HG03469 (cell line): ENCODE results near the gene SH3D19.
"Not testable (repeated sequence)": the region's sequence is repeated elsewhere in the genome, so short reads cannot be mapped to it uniquely, and the experiment has no call there.

Experiments used
- ATAC-seq: cut with Tn5 transposase; IDR thresholded peaks from one replicate; pipeline ENCODE4 v1.9.1; 2021; ENCODE audit warnings: mild to moderate bottlenecking, moderate library complexity, moderate number of reproducible peaks; ENCODE audit not compliant: unreplicated experiment

Gene SH3D19

DNA sequence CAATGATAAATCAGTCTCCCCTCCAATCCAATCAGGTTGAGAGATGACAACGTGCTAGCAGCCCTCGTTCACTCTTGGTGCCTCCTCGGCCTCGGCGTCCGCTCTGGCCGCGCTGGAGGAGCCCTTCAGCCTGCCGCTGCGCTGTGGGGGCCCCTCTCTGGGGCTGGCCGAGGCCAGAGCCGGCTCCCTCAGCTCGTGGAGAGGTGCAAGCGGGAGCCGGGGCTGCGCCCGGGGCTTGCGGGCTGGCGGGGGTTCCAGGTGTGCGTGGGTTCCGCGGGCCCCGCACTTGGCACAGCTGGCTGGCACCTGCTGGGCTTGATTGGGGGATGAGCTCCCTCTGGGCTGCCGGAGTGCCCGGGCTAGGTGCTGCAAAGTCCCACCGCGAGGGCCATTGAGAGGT is 89.4 kb downstream of the SH3D19 start:
- ATAC-seq, result no peak

DNA sequence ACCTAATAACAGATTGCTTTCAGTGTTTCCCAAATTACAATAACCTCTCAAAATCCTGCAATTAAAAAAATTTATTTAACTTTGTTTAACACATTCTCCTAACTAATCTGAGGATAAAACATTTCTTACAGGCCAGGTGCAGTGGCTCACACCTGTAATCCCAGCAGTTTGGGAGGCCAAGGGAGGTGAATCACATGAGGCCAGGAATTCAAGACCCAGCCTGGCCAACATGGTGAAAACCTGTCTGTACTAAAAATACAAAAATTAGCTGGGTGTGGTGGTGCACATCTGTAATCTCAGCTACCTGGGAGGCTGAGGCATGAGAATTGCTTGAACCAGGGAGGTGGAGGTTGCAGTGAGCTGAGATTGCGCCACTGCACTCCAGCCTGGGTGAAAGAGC is 90.0 kb downstream of the SH3D19 start:
- ATAC-seq, result not testable (repeated sequence)

DNA sequence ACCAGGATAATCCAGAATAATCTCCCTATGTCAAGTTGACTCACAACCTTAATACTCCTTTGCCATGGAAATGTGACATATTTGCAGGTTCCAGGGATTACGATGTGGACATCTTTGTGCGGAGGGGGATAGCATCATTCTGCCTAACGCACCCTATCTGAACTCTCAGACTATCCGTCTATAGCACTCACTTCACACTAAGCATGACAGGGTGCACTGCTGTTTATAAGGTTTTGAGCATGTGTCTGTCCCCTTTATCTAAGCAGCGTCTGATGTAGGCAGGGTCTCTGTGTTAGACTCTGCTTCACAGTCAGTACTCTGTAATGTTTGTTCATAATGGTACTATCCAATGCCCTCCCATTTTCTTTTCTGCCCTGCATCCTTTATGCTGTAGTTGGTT is 91.8 kb downstream of the SH3D19 start:
- ATAC-seq, result no peak

DNA sequence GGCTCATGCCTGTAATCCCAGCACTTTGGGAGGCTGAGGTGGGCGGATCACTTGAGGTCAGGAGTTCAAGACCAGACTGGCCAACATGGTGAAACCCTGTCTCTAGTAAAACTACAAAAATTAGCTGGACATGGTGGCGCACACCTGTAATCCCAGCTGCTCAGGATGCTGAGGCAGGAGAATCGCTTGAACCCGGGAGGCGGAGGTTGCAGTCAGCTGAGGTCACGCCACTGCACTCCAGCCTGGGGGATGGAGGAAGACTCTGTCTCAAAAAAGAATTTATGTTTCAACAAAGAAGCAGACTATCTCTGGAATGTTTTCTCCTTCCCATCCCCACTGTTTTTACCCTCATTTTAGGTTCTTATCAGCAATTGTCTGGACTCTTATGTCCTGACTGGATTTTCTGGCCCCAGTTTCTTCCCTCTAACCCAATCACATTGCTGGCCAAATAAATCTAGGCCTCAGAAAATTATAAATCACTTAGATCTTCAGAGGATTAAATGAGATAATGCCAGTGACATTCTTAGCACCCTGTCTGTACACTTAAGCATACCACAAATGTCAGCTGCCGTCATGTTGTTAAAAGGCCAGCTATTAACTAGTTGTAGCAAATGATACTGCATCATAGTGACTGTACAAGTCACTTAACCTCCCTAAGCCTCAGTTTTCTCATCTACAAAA is 93.3 kb downstream of the SH3D19 start:
- no peak for ATAC-seq

DNA sequence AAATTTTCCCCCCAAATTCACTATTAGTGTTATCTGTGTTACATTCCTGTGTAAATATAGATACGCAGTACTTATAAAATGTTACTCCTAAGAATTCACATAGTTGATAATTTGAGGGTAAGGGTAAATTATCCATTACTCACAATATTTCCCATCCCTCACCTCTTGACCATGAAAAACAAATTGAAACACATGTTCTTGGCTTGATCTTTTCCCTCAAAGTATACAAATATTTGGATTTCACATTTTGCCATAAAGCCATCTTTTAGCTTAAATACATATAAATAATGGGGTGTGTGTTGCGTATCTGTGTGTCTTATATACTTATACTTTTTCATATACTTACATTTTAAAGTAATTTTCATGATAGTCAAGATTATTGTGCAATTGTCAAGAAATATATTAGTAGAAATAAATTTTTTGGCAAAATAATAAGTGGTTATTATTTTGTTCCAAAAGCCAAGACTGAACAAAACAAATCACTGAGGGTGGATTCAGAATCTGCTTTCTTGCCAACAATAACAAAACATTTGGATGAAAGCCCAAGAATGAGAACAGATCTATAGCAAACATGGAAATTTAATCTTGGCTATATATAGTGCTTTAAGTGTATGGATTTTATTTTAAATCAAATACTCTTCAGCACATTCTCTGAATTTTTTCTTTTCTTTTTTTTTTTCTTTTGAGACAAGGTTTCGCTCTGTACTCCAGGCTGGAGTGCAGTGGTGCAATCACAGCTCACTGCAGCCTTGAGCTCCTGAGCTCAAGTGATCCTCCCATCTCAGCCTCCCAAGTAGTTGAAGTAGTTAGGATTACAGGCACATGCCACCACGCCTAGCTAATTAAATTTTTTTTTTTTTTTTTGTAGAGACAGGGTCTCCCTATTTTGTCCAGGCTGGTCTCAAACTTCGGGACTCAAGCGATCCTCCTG is 97.0 kb downstream of the SH3D19 start:
- ATAC-seq, result no peak

DNA sequence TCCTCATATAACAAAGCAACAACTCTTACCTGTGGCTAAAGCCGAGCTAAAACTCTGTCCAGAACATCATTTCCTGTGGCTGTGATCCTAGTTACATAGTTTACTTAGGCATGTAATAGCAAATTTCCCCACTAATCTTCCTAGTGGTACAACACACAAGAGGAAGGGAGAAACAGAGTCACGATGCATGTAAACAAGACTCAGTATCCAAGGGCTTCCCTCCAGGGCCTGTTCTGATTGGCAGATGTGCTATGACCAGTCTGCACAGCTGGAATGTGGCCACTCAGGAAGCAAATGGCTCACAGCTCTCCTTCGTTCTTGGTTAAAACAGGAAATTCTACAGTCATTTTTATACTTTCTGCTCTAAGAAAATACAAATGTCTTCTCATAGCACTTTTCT is 97.7 kb downstream of the SH3D19 start:
- ATAC-seq, result no peak

DNA sequence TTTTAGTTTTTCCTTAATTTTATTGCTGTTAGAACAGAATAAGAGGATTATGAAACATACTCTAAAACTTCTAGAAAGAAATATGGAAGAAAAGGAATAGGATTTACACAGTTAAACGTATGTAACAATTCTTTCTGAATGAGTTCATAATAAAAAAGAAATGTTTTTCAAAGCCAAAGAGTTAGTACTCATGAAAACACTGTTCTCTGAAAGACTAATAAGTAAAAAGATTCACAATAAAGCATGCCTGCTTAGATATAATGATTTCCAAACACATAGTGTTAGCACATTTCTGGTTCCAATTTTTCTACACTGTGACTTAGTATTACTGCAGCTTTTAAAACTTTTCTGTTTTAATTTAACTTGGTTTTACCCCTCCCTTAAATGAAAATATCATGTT is 98.2 kb downstream of the SH3D19 start:
- no peak for ATAC-seq

DNA sequence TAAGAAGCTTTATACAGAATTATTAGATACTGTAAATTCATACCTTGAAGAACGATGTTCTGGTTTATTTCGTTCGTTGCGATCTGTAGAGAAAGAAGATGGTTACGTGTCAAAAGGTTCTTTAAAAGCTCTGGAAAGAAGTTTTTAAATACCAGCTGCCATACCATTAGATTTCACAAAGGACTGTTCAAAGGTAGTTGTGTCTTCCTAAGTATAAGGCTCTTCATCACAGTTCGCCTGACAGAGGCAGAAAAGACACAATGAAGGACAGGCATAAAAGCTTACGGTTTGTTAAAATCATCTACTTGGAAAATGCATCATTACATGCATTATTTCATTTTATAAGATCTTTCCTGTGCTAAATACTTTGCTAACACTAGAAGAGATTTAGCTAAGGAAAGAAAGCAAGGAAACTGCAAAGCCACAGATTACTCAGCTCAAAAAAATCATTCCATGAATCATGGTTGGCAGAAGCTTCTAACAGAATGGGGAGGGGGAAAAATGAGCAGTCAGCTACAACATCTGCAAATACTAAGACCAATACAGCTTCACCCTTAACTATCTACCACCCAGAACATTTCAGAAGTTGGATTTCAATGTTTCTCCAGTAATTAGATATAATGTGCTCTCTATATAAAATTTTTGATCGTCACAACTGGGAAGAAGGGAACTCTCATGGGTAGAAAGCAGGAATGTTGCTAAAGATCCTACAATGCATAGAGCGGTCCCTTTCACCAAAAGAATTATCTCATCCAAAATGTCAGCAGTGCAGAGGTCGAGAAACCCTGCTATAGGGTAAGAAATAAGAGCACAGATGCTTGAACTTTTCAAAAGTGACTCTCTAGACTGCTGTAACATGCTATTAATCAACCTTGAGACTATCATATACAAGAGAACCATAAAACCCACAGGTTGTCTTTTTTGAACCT is 99.1 kb downstream of the SH3D19 start:
- no peak for ATAC-seq

DNA sequence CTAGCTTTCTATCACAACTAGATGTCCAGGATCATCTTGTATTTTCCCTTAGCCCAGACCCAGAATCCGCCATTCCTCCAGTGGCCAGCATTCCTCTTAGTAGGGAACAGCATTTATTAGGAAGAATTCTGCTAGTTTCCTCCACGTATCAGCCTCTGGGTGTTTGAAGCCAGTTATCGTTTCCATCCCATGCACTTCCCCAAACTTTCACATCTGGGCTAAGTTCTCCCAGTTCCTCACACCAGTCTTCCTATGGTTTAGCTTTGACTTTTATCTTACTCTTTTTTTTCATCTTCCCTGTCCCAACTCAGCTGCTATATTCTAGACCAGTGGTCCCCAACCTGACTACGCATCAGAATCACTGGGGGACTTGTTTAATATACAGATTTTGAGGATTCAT is 101.9 kb downstream of the SH3D19 start:
- no peak for ATAC-seq

DNA sequence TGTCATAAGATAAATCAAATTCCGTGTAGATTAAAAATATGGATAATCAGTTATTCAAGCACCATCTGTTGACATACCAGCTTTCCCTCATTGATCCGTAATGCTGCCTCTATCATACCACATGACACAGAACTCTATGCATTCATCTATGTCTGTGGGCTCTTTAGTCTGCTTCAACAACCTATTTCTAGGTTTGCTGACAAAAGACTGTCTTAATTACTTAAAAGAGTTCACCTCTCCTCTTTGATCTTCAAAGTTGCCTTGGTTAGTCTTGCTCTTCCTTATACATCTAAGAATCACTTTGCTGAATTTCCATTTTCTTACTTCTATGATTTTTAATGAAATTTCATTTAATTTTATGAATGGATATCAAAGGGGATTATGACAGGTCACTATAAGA is 105.5 kb downstream of the SH3D19 start:
- no peak for ATAC-seq

DNA sequence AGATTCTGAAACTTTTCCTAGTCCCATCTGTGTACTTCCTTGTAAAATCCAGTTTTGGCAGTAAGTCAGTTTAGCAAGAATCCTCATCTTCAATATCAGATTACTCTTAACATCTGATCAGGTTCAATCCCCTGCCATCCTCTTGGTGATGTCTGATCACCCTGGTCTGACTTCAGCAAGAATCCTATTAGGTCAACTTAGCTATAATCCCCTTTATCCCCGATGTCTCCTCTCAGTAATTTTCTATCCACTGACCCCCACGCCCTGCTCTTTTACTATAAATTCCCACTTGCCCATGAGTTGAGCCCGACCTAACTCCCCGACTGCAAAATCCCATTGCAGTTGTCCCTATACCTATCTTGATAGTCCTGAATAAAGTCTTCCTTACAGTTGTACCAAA is 106.3 kb downstream of the SH3D19 start:
- no peak for ATAC-seq

DNA sequence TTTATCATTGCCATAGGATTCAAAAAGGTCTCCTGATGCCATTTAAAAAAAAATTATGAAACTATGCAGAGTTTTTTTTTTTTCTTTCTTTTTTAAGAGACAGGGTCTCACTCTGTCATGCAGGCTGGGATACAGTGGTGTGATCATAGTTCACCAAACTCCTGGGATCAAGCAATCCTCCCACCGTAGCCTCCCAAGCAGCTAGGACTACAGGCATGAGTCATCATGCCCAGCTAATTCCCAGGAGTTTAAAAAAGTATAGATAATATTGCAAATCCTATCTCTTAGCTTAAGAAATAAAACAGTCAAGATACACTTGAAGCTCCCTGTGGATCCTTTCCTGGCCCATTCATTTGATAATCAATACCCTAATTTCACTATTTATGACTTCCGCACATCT is 107.1 kb downstream of the SH3D19 start:
- ATAC-seq, result no peak

DNA sequence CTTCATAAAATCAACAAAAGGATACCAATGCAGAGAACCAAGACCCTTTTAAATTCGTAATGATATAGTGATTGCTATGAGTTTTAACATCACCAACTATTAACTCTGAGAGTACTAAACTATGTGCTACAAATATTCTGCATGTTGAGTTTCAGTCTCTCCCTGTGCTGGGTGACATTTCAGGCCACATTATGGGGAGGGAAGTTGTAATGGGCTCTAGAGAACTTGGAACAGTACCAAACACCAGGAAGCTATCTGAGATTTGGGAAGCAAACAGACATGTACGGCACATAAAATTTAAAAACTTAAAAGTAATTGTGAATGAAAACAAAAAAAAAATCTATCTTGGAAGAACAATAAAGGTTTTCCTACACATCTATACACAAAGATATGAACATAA is 108.1 kb downstream of the SH3D19 start:
- no peak for ATAC-seq

DNA sequence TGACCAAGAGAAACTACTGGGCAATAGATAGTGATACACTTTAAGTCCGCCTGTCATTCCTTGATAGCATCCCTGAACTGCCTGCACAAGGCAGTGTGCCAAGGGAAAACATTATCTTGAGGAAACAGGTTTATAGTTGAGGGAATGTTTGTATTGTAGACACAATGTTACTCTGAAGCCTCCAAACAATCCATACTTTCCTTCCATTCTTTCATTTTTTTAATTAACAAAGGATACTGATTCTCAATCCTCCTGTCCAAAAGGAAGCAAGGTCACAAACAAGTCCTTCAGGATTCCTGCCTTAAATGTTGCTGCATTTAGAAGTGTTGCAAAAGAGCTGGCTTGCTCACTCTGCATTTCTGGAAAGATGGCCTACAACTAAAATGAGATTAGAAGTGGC is 110.1 kb downstream of the SH3D19 start:
- no peak for ATAC-seq

DNA sequence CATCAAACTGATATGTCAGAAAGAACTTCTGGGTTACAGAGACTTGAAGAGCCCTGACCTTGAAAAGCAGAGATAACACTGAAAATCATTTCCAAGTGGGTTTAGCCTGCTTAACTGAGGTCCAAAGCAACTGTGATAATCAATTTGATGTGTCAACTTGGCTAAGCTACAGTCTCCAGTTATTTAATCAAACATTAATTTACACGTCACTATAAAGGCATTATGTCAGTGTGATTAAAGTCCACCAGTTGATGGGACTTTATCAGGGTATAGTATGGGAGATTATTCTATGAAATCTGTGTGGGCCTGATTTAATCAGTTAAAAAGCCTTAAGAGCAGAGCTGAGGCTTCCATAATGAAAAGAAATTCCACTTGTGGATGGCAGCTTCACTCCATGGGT is 117.5 kb downstream of the SH3D19 start:
- no peak for ATAC-seq

DNA sequence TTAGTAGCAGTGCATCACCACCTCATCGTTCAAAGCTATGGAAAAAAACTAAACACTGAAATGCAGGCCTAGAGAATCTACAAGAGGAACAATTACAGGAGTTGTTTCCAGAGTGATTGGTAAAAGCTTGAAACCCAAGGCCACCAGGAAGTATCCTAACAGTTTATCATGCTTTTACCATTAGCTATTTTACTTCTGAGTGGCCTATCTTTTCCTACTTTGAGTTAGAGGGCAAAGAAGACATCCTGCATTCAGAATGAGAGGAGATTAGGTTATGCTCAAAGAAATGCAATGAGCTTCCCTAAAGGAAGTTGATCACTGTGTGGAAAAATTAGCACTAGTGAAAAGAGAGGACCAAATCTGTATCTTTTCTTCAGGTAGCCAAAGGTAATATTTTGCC is 118.2 kb downstream of the SH3D19 start:
- no peak for ATAC-seq

DNA sequence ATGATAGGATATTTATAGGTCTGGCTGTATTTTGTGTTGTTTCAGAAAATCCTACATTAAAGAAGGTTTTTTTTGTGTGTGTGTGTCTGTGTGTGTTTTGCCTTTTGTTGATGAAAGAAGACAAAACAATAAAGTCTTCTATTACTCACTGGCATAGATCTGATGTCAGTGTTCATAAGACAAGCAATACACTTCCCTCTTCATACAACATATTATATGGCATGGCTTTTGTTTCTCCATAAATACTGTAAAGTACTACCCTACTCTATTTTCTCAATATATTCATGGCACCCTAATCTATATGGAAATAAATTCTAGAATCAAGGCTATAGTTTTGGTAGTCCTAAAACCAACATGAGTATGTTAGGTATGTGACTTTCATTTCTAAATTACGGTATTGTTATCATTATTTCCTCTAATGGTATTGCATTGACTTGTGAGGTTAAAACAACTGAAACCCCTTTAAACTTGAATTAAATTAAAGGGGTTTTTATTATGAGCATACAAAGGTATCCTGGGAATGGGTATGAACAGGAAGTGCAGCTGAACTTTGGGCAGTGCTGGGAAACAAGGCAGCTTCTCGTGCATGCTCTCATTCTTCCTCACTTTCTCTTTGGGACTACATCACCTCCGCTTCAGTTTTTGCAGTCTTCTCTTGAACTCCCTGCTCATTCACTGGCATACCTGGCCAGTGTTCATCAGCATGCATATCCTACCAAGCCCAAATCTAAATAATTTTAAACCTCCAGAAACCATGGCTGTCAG is 119.0 kb downstream of the SH3D19 start:
- no peak for ATAC-seq

DNA sequence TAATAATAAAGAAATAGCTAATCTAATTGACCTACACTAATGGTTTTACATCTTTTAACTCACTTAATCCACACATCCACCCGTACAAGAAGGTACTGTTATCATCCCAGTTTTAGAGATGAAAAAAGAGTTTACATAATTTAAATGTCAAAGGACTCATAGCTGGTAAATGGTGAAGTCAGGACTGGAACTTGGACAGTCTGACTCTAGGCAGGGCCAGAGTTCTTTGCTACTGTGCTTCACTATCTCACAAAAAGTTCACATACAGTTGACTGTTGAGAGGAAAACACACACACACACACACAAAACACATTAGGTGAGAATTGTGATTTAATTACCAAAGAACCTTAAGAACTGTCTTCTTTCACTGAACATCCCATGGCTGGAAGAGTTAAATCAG is 119.7 kb downstream of the SH3D19 start:
- ATAC-seq, result no peak

DNA sequence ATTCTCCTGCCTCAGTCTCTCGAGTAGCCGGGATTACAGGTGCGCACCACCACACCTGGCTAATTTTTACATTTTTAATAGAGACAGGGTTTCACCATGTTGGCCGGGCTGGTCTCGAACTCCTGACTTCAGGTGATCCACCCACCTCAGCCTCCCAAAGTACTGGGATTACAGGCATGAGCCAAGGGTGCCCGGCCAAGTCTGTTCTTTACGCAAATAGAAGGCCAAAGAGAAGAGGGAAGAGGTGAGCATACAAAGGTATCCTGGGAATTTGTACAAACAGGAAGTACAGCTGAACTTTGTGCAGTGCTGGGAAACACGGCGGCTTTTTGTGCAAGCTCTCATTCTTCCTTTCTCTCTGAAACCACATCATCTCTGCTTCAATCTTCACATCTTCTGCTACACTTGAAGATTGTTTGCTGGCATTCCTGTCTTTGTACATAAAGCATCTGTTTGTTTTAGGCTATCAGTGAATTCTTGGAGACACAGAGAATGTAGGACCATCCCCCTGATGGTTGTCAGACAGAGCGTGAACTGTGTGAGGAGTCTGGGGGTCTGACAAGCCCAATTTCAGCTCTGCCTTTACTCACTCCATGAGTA is 120.4 kb downstream of the SH3D19 start:
- no peak for ATAC-seq

DNA sequence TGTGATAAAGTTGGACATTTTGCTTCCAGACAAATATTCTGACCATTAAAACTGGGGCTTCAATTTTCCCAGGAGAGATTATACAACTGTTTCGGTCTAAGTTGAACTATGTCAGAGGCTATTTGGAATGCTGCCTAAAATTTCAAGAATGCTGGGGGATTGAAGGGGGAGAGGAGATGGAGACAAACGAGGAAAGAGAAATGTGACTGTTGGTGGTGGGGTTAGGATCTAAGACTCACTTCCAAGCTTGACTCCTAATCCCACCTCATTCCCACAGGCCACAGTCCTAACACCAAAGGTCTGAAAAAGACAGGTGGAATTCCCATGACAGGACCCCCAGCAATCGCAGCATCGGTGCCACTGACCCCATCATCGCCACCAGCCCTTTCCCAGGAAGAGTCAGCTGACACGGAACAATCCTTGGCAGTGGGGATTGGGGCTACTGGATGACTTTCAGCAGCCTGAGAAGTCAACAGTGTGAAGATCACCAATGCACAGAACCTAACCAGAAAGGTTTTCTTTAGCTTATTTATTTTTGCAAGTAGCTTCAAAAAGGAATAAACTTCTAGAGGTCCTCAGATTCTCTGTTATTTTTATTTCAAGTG is 122.5 kb downstream of the SH3D19 start:
- ATAC-seq, result no peak
